OCI-LY7 (cell line): ENCODE results near the gene WDR4.

Experiments used
- CTCF ChIP-seq: fragments of 200-600 bp; sonication (generic); conservative IDR thresholded peaks from 2 replicates; pipeline ENCODE4 v1.5.1; 2014; ENCODE audit warnings: mild to moderate bottlenecking, antibody characterized with exemption, low read length, moderate library complexity, mixed read lengths
- EZH2phosphoT487 ChIP-seq: fragments of 200-600 bp; sonication (generic); IDR thresholded peaks from 2 replicates; pipeline ENCODE4 v1.6.1; 2018; ENCODE audit warnings: low read depth, borderline replicate concordance, mild to moderate bottlenecking, mixed run types, antibody characterized with exemption, low read length, moderate library complexity, mixed read lengths

- no peak for TF ChIP-seq CTCF
- TF ChIP-seq EZH2phosphoT487: no peak
Measured at GRCh38 chr21:42847051-42847707, 32.2 kb downstream of the WDR4 start.
